Lower lobe of right lung (tissue), 2 donors: Measurements from ENCODE around the gene PCNT. TPM values are rescaled to one million over a fixed set of nuclear protein-coding genes. Genes with fewer than 3 reads are reported as not detected.

Source experiments
- ATAC-seq, 2 donors: fragments of 200-7000 bp; cut with Tn5 transposase; one replicate each; pipeline ENCODE4 v1.9.1; 2020 to 2022; ENCODE audit warnings: mild to moderate bottlenecking in 2 of 2, moderate library complexity in 2 of 2
- DNase-seq: peaks from one replicate; pipeline ENCODE4 v3.0.0-alpha.2; 2020
- H3K27ac ChIP-seq: fragments of 200-600 bp; one replicate; pipeline ENCODE4 v1.8.0; 2022
- H3K27me3 ChIP-seq: fragments of 200-600 bp; one replicate; pipeline ENCODE4 v1.8.0; 2022; ENCODE audit warnings: low read depth
- H3K36me3 ChIP-seq: fragments of 200-600 bp; one replicate; pipeline ENCODE4 v1.8.0; 2022; ENCODE audit warnings: mild to moderate bottlenecking
- H3K4me1 ChIP-seq: fragments of 200-600 bp; one replicate; pipeline ENCODE4 v1.8.0; 2022
- H3K4me3 ChIP-seq: fragments of 200-600 bp; one replicate; pipeline ENCODE4 v1.8.0; 2022; ENCODE audit warnings: mild to moderate bottlenecking
- H3K9me3 ChIP-seq: fragments of 200-600 bp; one replicate; pipeline ENCODE4 v1.8.0; 2022
- intact Hi-C: fragments of 100-400 bp; cut with DNase I; formaldehyde crosslinking; loops from one replicate; pipeline ENCODE4 v1.11.0; 2022
- total RNA-seq: library from RNA; stranded (reverse); fragmentation: NEBNext Ultra II Directional; extraction: Animal tissue kit (Norgen Biotek cat#: 25700); gene quantifications from one replicate; pipeline ENCODE4 v1.2.1, GENCODE V29; 2021
- TF ChIP-seq, protein P1 (sequence below): fragments of 200-600 bp; IDR thresholded peaks from one replicate; pipeline ENCODE4 v1.8.0; 2022; ENCODE audit warnings: antibody characterized with exemption, mild to moderate bottlenecking
- donor health status: DM: no; HTN: yes; CAD: no; lungs with severe emphysema.

The PCNT gene
- total RNA-seq, 1 donor from 2014 or later = 36.5 TPM

DNA sequence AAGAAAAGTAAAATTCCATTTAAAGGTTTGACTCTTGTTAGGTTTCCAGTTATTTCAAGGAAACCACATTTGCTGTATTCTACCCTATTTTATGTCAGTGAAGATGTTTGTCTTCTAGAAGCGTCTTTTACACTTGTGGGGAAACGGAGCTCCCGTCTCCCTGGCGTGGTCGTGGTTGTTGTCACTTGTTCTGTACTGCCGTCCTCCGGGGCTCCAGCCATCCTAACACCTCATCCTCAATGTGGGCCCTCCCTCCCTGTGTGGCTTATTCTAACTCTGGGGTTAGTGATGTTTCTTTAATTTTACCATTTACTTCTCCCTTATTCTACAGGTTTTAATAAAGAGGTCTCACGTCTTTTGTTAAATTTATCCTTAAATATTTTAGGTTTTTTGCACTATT lies 82.0 kb downstream of the PCNT start:
- H3K36me3 ChIP-seq = peaks cover 51% of the 10 kb centered on the region
- no peak overlapping the region for H3K27ac ChIP-seq
- H3K4me1 ChIP-seq = no peaks in the 10 kb centered on the region
- H3K9me3 ChIP-seq = no peaks in the 10 kb centered on the region
- ATAC-seq = no peak
- TF ChIP-seq, protein P1, sequence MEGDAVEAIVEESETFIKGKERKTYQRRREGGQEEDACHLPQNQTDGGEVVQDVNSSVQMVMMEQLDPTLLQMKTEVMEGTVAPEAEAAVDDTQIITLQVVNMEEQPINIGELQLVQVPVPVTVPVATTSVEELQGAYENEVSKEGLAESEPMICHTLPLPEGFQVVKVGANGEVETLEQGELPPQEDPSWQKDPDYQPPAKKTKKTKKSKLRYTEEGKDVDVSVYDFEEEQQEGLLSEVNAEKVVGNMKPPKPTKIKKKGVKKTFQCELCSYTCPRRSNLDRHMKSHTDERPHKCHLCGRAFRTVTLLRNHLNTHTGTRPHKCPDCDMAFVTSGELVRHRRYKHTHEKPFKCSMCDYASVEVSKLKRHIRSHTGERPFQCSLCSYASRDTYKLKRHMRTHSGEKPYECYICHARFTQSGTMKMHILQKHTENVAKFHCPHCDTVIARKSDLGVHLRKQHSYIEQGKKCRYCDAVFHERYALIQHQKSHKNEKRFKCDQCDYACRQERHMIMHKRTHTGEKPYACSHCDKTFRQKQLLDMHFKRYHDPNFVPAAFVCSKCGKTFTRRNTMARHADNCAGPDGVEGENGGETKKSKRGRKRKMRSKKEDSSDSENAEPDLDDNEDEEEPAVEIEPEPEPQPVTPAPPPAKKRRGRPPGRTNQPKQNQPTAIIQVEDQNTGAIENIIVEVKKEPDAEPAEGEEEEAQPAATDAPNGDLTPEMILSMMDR = no peak
- intact Hi-C loops = no loop called here
- no peak overlapping the region for H3K4me3 ChIP-seq
- no peaks in the 10 kb centered on the region for H3K27me3 ChIP-seq
- DNase-seq = peak; percentile 19

DNA sequence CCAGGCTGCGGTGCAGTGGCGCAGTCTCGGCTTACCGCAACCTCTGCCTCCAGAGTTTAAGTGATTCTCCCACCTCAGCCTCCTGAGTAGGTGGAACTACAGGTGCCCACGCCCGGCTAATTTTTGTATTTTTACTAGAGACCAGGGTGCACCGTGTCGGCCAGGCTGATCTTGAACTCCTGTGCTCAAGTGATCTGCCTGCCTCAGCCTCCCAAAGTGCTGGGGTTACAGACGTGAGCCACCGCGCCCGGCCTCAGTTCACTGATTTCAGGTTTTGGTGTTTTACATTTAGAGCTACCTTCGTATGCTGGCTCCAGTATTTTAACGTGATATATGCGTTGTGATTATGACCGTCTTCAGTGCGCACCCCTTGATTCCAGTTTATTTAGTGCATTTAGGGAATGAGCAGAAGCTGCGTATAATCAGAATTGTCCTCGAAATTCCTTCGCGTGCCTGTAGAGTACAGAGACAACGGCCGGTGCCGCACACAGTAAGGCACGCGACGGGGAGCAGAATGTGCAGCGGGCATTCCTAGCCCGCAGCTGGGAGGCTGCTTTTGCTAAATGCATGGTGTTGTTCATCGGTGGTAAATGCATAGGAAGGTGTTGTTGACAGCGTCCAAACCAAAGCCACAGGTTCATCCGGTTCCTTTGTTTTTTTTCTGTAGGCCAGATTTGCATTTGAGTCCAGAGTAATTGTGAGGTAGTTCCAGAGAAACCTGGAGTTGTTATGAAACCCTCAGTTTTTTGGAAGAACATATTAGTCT lies 85.9 kb downstream of the PCNT start:
- peaks cover 47% of the 10 kb centered on the region for H3K36me3 ChIP-seq
- intact Hi-C loops = no loop called here
- DNase-seq = peak; percentile 12
- no peak for ATAC-seq
- TF ChIP-seq, protein P1 = no peak
- H3K9me3 ChIP-seq = no peaks in the 10 kb centered on the region
- no peaks in the 10 kb centered on the region for H3K4me1 ChIP-seq
- H3K4me3 ChIP-seq = no peak overlapping the region
- H3K27me3 ChIP-seq = no peaks in the 10 kb centered on the region
- H3K27ac ChIP-seq = no peak overlapping the region

DNA sequence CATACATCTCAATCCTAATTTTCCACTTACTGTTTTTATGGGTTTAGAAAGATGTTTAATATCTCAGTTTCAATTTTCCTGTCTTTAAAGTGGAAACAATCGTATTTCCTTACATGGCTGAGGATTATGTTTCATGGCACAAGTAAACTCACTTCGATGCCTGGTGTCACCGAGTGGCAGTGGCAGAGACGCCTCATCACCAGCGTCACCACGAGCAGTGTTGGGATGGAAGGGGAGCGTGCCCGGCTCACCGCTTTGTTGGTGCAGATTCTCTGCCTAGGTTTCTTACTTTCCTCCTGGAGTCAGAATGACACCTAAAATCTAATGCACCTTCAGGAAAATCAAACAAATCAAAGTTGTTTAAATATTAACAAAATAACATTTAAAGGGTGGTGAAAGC lies 86.6 kb downstream of the PCNT start:
- Histone ChIP-seq H3K36me3 (peaks cover 42% of the 10 kb centered on the region), H3K27ac (no peak overlapping the region), H3K27me3 (no peaks in the 10 kb centered on the region), H3K4me3 (no peak overlapping the region), H3K4me1 (no peaks in the 10 kb centered on the region), H3K9me3 (no peaks in the 10 kb centered on the region)
- DNase-seq = peak; percentile 13
- intact Hi-C loops = no loop called here
- TF ChIP-seq, protein P1 = no peak
- no peak for ATAC-seq

DNA sequence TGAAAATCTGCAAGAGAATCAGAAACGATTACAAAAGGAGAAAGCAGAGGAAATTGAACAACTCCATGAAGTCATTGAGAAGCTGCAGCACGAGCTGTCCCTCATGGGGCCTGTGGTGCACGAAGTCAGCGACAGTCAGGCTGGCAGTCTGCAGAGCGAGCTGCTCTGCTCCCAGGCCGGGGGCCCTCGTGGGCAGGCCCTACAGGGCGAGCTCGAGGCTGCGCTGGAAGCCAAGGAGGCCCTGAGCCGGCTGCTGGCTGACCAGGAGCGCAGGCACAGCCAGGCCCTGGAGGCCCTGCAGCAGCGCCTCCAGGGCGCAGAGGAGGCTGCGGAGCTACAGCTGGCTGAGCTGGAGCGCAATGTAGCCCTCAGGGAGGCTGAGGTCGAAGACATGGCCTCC lies 87.3 kb downstream of the PCNT start:
- TF ChIP-seq, protein P1 = no peak
- H3K27me3 ChIP-seq = no peaks in the 10 kb centered on the region
- ATAC-seq (peak in 1 of 2 donors; percentile 20), DNase-seq (peak; percentile 30)
- H3K36me3 ChIP-seq = peaks cover 47% of the 10 kb centered on the region
- no peaks in the 10 kb centered on the region for H3K9me3 ChIP-seq
- H3K4me3 ChIP-seq = no peak overlapping the region
- intact Hi-C loops = no loop called here
- H3K27ac ChIP-seq = no peak overlapping the region
- H3K4me1 ChIP-seq = no peaks in the 10 kb centered on the region

DNA sequence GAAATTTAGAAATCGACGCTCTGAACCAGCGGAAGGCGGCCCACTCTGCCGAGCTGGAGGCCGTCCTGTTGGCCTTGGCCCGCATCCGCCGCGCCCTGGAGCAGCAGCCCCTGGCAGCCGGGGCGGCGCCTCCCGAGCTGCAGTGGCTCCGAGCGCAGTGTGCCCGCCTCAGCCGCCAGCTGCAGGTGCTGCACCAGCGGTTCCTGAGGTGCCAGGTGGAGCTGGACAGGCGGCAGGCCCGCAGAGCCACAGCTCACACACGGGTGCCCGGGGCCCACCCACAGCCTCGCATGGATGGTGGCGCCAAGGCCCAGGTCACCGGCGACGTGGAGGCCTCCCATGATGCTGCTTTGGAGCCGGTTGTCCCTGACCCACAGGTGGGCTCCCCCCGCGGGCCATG lies 87.7 kb downstream of the PCNT start:
- intact Hi-C loops = no loop called here
- Histone ChIP-seq H3K9me3 (no peaks in the 10 kb centered on the region), H3K27me3 (no peaks in the 10 kb centered on the region), H3K4me1 (no peaks in the 10 kb centered on the region), H3K36me3 (peaks cover 52% of the 10 kb centered on the region), H3K4me3 (no peak overlapping the region), H3K27ac (no peak overlapping the region)
- TF ChIP-seq, protein P1 = no peak
- DNase-seq = peak; percentile 28
- ATAC-seq = no peak
